GM12878 (cell line): Measurements from ENCODE around the gene JAKMIP1. TPM values are rescaled to one million over a fixed set of nuclear protein-coding genes. Genes with fewer than 3 reads are reported as not detected.

Experiments used
- BACH1 ChIP-seq: fragments of 450-650 bp; IDR thresholded peaks from 2 replicates; pipeline ENCODE4 v1.6.1; 2017; ENCODE audit warnings: mild to moderate bottlenecking, borderline replicate concordance
- BCL11A ChIP-seq: IDR thresholded peaks from 2 replicates; pipeline ENCODE4 v1.6.1; 2011; ENCODE audit warnings: low read depth, low read length
- CBX3 ChIP-seq: fragments of 200-600 bp; sonication (generic); IDR thresholded peaks from 2 replicates; pipeline ENCODE4 v1.6.1; 2016; ENCODE audit warnings: low read depth, borderline replicate concordance
- CEBPB ChIP-seq, 2 experiments: fragments of 150-350 bp in 1 of 2; IDR thresholded peaks; 2 replicates each; pipeline ENCODE4 v1.6.1; 2012 to 2014; ENCODE audit warnings: low read depth in 2 of 2, low read length in 2 of 2, borderline replicate concordance in 1 of 2, inconsistent platforms in 1 of 2
- EP300 ChIP-seq, 2 experiments: fragments of 150-350 bp in 1 of 2; IDR thresholded peaks; 2 replicates each; pipeline ENCODE4 v1.6.1; 2011 to 2012; ENCODE audit warnings: low read depth in 2 of 2, low read length in 2 of 2, borderline replicate concordance in 1 of 2, improper control_type of control experiment in 1 of 2, inconsistent platforms in 1 of 2; ENCODE audit not compliant: control insufficient read depth in 1 of 2
- HCFC1 ChIP-seq: fragments of 150-350 bp; IDR thresholded peaks from 2 replicates; pipeline ENCODE4 v1.6.1; 2014; ENCODE audit warnings: low read length
- HDAC2 ChIP-seq: fragments of 200-600 bp; sonication (generic); IDR thresholded peaks from 2 replicates; pipeline ENCODE4 v1.6.1; 2017
- IRF4 ChIP-seq: IDR thresholded peaks from 2 replicates; pipeline ENCODE4 v1.6.1; 2011; ENCODE audit warnings: low read depth, low read length
- LARP7 ChIP-seq: fragments of 450-650 bp; IDR thresholded peaks from 2 replicates; pipeline ENCODE4 v1.6.1; 2017; ENCODE audit warnings: mild to moderate bottlenecking
- NFIC ChIP-seq: IDR thresholded peaks from 2 replicates; pipeline ENCODE4 v1.6.1; 2012; ENCODE audit warnings: low read depth, mild to moderate bottlenecking, inconsistent platforms, low read length, moderate library complexity
- NFXL1 ChIP-seq: fragments of 450-650 bp; IDR thresholded peaks from 2 replicates; pipeline ENCODE4 v1.6.1; 2017; ENCODE audit warnings: antibody characterized with exemption, mild to moderate bottlenecking, borderline replicate concordance
- NR2F1 ChIP-seq: fragments of 450-650 bp; conservative IDR thresholded peaks from 2 replicates; pipeline ENCODE4 v1.6.1; 2017; ENCODE audit warnings: mild to moderate bottlenecking
- PAX5 ChIP-seq: IDR thresholded peaks from 2 replicates; pipeline ENCODE4 v1.6.1; 2011; ENCODE audit warnings: low read depth, low read length, borderline replicate concordance
- POLR2A ChIP-seq: IDR thresholded peaks from 2 replicates; pipeline ENCODE4 v1.6.1; 2011; ENCODE audit warnings: low read depth, mild to moderate bottlenecking, low read length
- RB1 ChIP-seq: fragments of 450-650 bp; formaldehyde crosslinking; IDR thresholded peaks from 2 replicates; pipeline ENCODE4 v1.6.1; 2017; ENCODE audit warnings: mild to moderate bottlenecking, borderline replicate concordance
- SMARCA5 ChIP-seq: fragments of 450-650 bp; IDR thresholded peaks from 2 replicates; pipeline ENCODE4 v1.6.1; 2017; ENCODE audit warnings: mild to moderate bottlenecking
- SMC3 ChIP-seq: IDR thresholded peaks from 2 replicates; pipeline ENCODE4 v1.6.1; 2011; ENCODE audit warnings: low read length, improper control_type of control experiment, borderline replicate concordance
- TCF3 ChIP-seq: IDR thresholded peaks from 2 replicates; pipeline ENCODE4 v1.6.1; 2012; ENCODE audit warnings: low read depth, mild to moderate bottlenecking, low read length, borderline replicate concordance; ENCODE audit not compliant: insufficient read depth
- YY1 ChIP-seq: IDR thresholded peaks from 2 replicates; pipeline ENCODE4 v1.6.1; 2011; ENCODE audit warnings: low read depth, mild to moderate bottlenecking, low read length
- ZNF217 ChIP-seq: fragments of 450-650 bp; IDR thresholded peaks from 2 replicates; pipeline ENCODE4 v1.6.1; 2017; ENCODE audit warnings: antibody characterized with exemption, mild to moderate bottlenecking
- ZNF24 ChIP-seq: fragments of 450-650 bp; IDR thresholded peaks from 2 replicates; pipeline ENCODE4 v1.6.1; 2017; ENCODE audit warnings: antibody characterized with exemption, mild to moderate bottlenecking
- polyA plus RNA-seq, 11 experiments: library from polyadenylated mRNA; depleted of rRNA in 4 of 11; unstranded in 6 of 11; stranded (reverse) in 5 of 11; fragments of >200 nt; fragmentation: Nextera tagmentation in 4 of 11; fragmentation: Illumina TruSeq in 1 of 11; extraction: Ambion mirVana in 4 of 11; extraction: Trizol in 1 of 11; gene quantifications; 1 replicate in 1 of 11; 2 replicates in 10 of 11; pipeline versions ENCODE4 v1.2.1 to v1.2.3, GENCODE V29; 2011 to 2016; ENCODE audit warnings: inconsistent platforms in 2 of 11, missing spikeins in 2 of 11, low read depth in 1 of 11
- total RNA-seq, 4 experiments: library from RNA; depleted of rRNA in 3 of 4; stranded (reverse); fragments of >200 nt in 3 of 4; fragmentation: Illumina TruSeq in 1 of 4; extraction: Trizol in 1 of 4; gene quantifications; 2 replicates each; pipeline versions ENCODE4 v1.2.1 to v1.2.3, GENCODE V29; 2013 to 2021
- TF ChIP-seq, protein P1 (sequence below): fragments of 450-650 bp; IDR thresholded peaks from 2 replicates; pipeline ENCODE4 v1.6.1; 2017; ENCODE audit warnings: mild to moderate bottlenecking, low read depth, inconsistent platforms; ENCODE audit not compliant: poor library complexity, severe bottlenecking
- TF ChIP-seq, protein P2 (sequence below): IDR thresholded peaks from 2 replicates; pipeline ENCODE4 v1.6.1; 2011; ENCODE audit warnings: mild to moderate bottlenecking, low read depth, low read length, moderate library complexity; ENCODE audit not compliant: insufficient replicate concordance
- TF ChIP-seq, protein P3 (sequence below): fragments of 450-650 bp; IDR thresholded peaks from 2 replicates; pipeline ENCODE4 v1.6.1; 2017; ENCODE audit warnings: mild to moderate bottlenecking, moderate library complexity

Gene JAKMIP1
- total and polyA plus RNA-seq, 10 of the 15 experiments (the other 5 are each of a cell fraction or from before 2014, with no cell fraction given): 0.52 to 16.7 (median 12.3) TPM

DNA sequence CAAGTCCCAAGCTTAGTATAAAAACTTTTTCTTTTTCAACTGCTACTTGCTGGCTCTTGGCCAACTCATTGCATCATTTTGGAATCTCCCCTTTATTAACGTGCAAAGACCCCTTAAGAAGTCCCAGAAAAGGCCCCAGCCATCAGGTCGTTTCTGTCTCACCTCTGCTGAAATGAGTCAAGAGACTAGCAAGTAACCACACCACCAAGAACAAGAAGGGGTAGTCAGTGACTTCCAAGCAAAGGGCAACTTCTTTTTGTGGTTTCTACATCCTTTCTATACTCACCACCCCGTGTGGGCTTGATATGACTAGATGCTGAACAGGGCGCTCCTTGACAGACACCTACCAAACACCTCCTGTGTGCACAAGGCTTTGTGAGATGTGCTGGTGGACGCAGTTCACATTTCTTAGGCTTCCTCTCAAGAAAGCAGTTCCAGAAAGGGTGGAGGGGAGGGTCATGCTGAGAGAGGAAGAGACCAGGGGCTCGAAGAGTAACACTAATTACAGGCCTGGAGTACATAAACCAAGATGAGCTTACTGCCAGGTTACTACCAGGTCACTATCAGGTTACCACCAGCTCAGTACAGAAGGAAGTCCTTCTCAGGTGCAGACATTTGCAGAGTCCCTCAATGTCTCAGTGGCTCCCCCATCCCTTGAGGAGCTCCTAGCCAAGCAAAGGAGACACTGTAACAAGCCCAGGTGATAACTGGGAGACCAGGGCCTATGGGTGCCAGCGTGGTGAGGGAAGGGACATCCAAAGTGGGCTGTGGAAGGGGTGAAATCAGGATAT is 19.3 kb downstream of the JAKMIP1 start (continued):
- TF ChIP-seq CEBPB (IDR thresholded peaks at IDR 0.05; ENCODE audit: borderline replicate concordance in 1 of 2, low read depth in 2 of 2, low read length in 2 of 2): peak; percentile 87 to 98
- TF ChIP-seq BCL11A: peak; percentile 100
- peak; percentile 99 for TF ChIP-seq NR2F1
- 0 out of 2 replicates have a peak, but pooled peaks have one; percentile 46 for TF ChIP-seq ZNF24
- TF ChIP-seq, protein P1, sequence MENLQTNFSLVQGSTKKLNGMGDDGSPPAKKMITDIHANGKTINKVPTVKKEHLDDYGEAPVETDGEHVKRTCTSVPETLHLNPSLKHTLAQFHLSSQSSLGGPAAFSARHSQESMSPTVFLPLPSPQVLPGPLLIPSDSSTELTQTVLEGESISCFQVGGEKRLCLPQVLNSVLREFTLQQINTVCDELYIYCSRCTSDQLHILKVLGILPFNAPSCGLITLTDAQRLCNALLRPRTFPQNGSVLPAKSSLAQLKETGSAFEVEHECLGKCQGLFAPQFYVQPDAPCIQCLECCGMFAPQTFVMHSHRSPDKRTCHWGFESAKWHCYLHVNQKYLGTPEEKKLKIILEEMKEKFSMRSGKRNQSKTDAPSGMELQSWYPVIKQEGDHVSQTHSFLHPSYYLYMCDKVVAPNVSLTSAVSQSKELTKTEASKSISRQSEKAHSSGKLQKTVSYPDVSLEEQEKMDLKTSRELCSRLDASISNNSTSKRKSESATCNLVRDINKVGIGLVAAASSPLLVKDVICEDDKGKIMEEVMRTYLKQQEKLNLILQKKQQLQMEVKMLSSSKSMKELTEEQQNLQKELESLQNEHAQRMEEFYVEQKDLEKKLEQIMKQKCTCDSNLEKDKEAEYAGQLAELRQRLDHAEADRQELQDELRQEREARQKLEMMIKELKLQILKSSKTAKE: peak; percentile 100
- TF ChIP-seq HCFC1: no peak
- 0 out of 2 replicates have a peak, but pooled peaks have one; percentile 6 for TF ChIP-seq SMC3
- peak; percentile 91 for TF ChIP-seq BACH1
- 0 out of 2 replicates have a peak, but pooled peaks have one; percentile 33 for TF ChIP-seq LARP7
- TF ChIP-seq NFXL1: no peak
- peak; percentile 77 for TF ChIP-seq YY1
- TF ChIP-seq, protein P2, sequence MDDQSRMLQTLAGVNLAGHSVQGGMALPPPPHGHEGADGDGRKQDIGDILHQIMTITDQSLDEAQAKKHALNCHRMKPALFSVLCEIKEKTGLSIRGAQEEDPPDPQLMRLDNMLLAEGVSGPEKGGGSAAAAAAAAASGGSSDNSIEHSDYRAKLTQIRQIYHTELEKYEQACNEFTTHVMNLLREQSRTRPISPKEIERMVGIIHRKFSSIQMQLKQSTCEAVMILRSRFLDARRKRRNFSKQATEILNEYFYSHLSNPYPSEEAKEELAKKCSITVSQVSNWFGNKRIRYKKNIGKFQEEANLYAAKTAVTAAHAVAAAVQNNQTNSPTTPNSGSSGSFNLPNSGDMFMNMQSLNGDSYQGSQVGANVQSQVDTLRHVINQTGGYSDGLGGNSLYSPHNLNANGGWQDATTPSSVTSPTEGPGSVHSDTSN: peak; percentile 86
- no peak; the same call in 1 of the 2 replicates for TF ChIP-seq RB1
- TF ChIP-seq TCF3: peak; percentile 96
- peak; percentile 82; the same call in 1 of the 2 replicates for TF ChIP-seq SMARCA5
- peak; percentile 99 for TF ChIP-seq PAX5
- TF ChIP-seq CBX3: no peak
- TF ChIP-seq IRF4: peak; percentile 100
- TF ChIP-seq HDAC2: no peak
- peak; percentile 100 for TF ChIP-seq EP300 (IDR thresholded peaks at IDR 0.05; ENCODE audit: borderline replicate concordance in 1 of 2, control insufficient read depth in 1 of 2, low read depth in 2 of 2, low read length in 2 of 2)
- peak; percentile 85 for TF ChIP-seq ZNF217
- TF ChIP-seq, protein P3, sequence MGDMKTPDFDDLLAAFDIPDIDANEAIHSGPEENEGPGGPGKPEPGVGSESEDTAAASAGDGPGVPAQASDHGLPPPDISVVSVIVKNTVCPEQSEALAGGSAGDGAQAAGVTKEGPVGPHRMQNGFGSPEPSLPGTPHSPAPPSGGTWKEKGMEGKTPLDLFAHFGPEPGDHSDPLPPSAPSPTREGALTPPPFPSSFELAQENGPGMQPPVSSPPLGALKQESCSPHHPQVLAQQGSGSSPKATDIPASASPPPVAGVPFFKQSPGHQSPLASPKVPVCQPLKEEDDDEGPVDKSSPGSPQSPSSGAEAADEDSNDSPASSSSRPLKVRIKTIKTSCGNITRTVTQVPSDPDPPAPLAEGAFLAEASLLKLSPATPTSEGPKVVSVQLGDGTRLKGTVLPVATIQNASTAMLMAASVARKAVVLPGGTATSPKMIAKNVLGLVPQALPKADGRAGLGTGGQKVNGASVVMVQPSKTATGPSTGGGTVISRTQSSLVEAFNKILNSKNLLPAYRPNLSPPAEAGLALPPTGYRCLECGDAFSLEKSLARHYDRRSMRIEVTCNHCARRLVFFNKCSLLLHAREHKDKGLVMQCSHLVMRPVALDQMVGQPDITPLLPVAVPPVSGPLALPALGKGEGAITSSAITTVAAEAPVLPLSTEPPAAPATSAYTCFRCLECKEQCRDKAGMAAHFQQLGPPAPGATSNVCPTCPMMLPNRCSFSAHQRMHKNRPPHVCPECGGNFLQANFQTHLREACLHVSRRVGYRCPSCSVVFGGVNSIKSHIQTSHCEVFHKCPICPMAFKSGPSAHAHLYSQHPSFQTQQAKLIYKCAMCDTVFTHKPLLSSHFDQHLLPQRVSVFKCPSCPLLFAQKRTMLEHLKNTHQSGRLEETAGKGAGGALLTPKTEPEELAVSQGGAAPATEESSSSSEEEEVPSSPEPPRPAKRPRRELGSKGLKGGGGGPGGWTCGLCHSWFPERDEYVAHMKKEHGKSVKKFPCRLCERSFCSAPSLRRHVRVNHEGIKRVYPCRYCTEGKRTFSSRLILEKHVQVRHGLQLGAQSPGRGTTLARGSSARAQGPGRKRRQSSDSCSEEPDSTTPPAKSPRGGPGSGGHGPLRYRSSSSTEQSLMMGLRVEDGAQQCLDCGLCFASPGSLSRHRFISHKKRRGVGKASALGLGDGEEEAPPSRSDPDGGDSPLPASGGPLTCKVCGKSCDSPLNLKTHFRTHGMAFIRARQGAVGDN: peak; percentile 56
- peak; percentile 100 for TF ChIP-seq NFIC
- peak; percentile 81 for TF ChIP-seq POLR2A
